Measurements from ENCODE around the gene MUC21. TPM values are rescaled to one million over a fixed set of nuclear protein-coding genes. Genes with fewer than 3 reads are reported as not detected.

The MUC21 gene
- total RNA-seq, 4 donors from 2014 or later = 219 to 945 (median 271) TPM

- Histone ChIP-seq H3K36me3 (no peaks in the 10 kb centered on the region), H3K9me3 (no peaks in the 10 kb centered on the region), H3K27me3 (peaks cover 0 to 39% (median 0%) of the 10 kb centered on the region in 4 donors), H3K4me1 (peaks cover 5 to 29% (median 13%) of the 10 kb centered on the region in 3 donors), H3K27ac (no peak overlapping the region), H3K4me3 (no peak overlapping the region)
- intact Hi-C loops (cut with DNase I) = no loop called here
- TF ChIP-seq CTCF (IDR thresholded peaks at IDR 0.05) = no peak
- no peak for TF ChIP-seq POLR2A (IDR thresholded peaks at IDR 0.05)
- 78 to 82% methylated on average over 5 of the region's 5 CpGs for WGBS, 2 donors
- DNase-seq = no peak
Measured at GRCh38 chr6:30945281-30945680, 38.2 kb upstream of the MUC21 start.

GRCh38 chr6:30947231-30947630 lies 36.3 kb upstream of the MUC21 start:
- Histone ChIP-seq H3K4me1 (peaks cover 5 to 10% (median 5%) of the 10 kb centered on the region in 3 donors), H3K4me3 (no peak overlapping the region), H3K9me3 (no peaks in the 10 kb centered on the region), H3K36me3 (no peaks in the 10 kb centered on the region), H3K27me3 (peaks cover 0 to 45% (median 0%) of the 10 kb centered on the region in 4 donors), H3K27ac (no peak overlapping the region)
- intact Hi-C loops (cut with DNase I) = no loop called here
- WGBS, 2 donors = 58 to 80% methylated on average over 4 of the region's 4 CpGs
- TF ChIP-seq POLR2A (IDR thresholded peaks at IDR 0.05) (no peak), CTCF (IDR thresholded peaks at IDR 0.05) (no peak)
- no peak for DNase-seq

GRCh38 chr6:30948811-30949210 lies 34.7 kb upstream of the MUC21 start:
- H3K27ac ChIP-seq = no peak overlapping the region
- H3K36me3 ChIP-seq = no peaks in the 10 kb centered on the region
- TF ChIP-seq POLR2A (IDR thresholded peaks at IDR 0.05) (no peak), CTCF (IDR thresholded peaks at IDR 0.05) (no peak)
- no peak overlapping the region for H3K4me3 ChIP-seq
- H3K27me3 ChIP-seq = peaks cover 0 to 41% (median 0%) of the 10 kb centered on the region in 4 donors
- H3K9me3 ChIP-seq = no peaks in the 10 kb centered on the region
- DNase-seq = no peak
- H3K4me1 ChIP-seq = no peaks in the 10 kb centered on the region
- WGBS, 2 donors = 90 to 95% methylated on average over 6 of the region's 6 CpGs
- intact Hi-C loops (cut with DNase I) = no loop called here

GRCh38 chr6:30951907-30952469 lies 31.5 kb upstream of the MUC21 start:
- no peak overlapping the region for H3K4me3 ChIP-seq
- intact Hi-C loops (cut with DNase I) = no loop called here
- H3K27ac ChIP-seq = no peak overlapping the region
- H3K27me3 ChIP-seq = peaks cover 0 to 46% (median 0%) of the 10 kb centered on the region in 4 donors
- TF ChIP-seq CTCF (IDR thresholded peaks at IDR 0.05) (no peak), POLR2A (IDR thresholded peaks at IDR 0.05) (no peak)
- H3K36me3 ChIP-seq = no peaks in the 10 kb centered on the region
- H3K9me3 ChIP-seq = no peaks in the 10 kb centered on the region
- DNase-seq = no peak
- WGBS, 2 donors = 69 to 83% methylated on average over 4 to 5 of the region's 5 CpGs
- H3K4me1 ChIP-seq = peaks cover 5 to 23% (median 11%) of the 10 kb centered on the region in 3 donors

- Histone ChIP-seq H3K27ac (peak overlapping the region in 3 of 4 donors; percentile 29 to 47 (median 33)), H3K9me3 (no peaks in the 10 kb centered on the region), H3K4me1 (peaks cover 5 to 23% (median 11%) of the 10 kb centered on the region in 3 donors), H3K4me3 (peak overlapping the region; percentile 34 to 68 (median 46)), H3K27me3 (peaks cover 0 to 48% (median 0%) of the 10 kb centered on the region in 4 donors), H3K36me3 (no peaks in the 10 kb centered on the region)
- no peak for DNase-seq
- intact Hi-C loops (cut with DNase I) = no loop called here
- no peak for TF ChIP-seq POLR2A (IDR thresholded peaks at IDR 0.05)
- WGBS, 2 donors = 47 to 61% methylated on average over 7 to 8 of the region's 9 CpGs
Measured at GRCh38 chr6:30954631-30955366, 28.7 kb upstream of the MUC21 start.
